Uterus (tissue), 2 donors: Measurements from ENCODE around the gene RALB.

ENCODE experiments used
- POLR2A ChIP-seq, 2 donors: fragments of 450-650 bp; IDR thresholded peaks; one replicate each; pipeline ENCODE4 v1.6.1; 2016; ENCODE audit warnings: antibody characterized with exemption in 2 of 2, mild to moderate bottlenecking in 1 of 2, moderate library complexity in 1 of 2
- TF ChIP-seq, protein P1 (sequence below), 4 experiments: fragments of 200-600 bp in 2 of 4; fragments of 450-650 bp in 2 of 4; sonication (generic) in 2 of 4; IDR thresholded peaks; one replicate each; pipeline ENCODE4 v1.5.1; 2016 to 2019; ENCODE audit warnings: antibody characterized with exemption in 4 of 4, mild to moderate bottlenecking in 2 of 4, moderate library complexity in 1 of 4

DNA sequence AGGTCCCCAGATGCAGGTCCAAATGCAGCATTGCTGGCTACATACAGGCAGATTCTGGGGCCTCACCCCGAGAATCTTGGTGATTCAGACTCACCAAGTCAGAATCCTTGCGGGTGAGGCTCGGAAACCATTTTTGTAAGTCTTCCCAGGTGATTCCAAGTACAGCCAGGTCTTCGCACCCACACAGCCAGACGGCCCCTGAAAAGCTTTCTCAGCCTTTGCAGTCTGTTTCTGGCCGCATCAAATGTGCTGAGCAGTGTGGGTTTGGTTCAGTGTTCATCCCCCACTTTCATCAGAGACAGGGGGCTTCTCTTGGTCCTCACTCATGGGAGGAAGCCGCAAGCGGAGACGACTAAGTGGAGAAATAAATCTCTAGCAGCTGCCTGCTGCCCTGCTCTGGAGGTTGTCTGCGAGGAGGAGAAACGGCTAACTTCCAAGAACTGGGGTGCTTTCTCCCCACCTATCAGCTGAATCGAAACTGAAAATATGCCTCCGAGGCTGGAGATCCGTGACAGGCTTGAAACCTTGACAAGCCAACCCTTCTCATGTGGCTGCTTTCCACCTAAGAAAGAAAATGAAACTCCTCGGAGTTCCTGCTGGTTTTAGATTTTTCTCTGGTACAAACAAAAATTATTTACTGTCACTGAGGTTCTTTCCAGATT, 20.5 kb upstream of the RALB start:
- TF ChIP-seq, protein P1, sequence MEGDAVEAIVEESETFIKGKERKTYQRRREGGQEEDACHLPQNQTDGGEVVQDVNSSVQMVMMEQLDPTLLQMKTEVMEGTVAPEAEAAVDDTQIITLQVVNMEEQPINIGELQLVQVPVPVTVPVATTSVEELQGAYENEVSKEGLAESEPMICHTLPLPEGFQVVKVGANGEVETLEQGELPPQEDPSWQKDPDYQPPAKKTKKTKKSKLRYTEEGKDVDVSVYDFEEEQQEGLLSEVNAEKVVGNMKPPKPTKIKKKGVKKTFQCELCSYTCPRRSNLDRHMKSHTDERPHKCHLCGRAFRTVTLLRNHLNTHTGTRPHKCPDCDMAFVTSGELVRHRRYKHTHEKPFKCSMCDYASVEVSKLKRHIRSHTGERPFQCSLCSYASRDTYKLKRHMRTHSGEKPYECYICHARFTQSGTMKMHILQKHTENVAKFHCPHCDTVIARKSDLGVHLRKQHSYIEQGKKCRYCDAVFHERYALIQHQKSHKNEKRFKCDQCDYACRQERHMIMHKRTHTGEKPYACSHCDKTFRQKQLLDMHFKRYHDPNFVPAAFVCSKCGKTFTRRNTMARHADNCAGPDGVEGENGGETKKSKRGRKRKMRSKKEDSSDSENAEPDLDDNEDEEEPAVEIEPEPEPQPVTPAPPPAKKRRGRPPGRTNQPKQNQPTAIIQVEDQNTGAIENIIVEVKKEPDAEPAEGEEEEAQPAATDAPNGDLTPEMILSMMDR (IDR thresholded peaks at IDR 0.05), result no peak
- no peak for TF ChIP-seq POLR2A (IDR thresholded peaks at IDR 0.05)
